HepG2 (cell line): Measurements from ENCODE around the gene SEMA4B. TPM values are rescaled to one million over a fixed set of nuclear protein-coding genes. Genes with fewer than 3 reads are reported as not detected.

Experiments
- AHDC1 ChIP-seq: sonication (generic); formaldehyde crosslinking; IDR thresholded peaks from 2 replicates; pipeline ENCODE4 v1.5.1; 2020; ENCODE audit warnings: mild to moderate bottlenecking, missing genetic modification reagents, borderline replicate concordance
- ATF3 ChIP-seq: sonication (generic); formaldehyde crosslinking; IDR thresholded peaks from 2 replicates; pipeline ENCODE4 v1.4.0; 2020; ENCODE audit warnings: missing genetic modification reagents
- DNMT1 ChIP-seq: sonication (generic); formaldehyde crosslinking; IDR thresholded peaks from 2 replicates; pipeline ENCODE4 v1.5.1; 2020; ENCODE audit warnings: mild to moderate bottlenecking, missing genetic modification reagents
- HIC2 ChIP-seq: sonication (generic); formaldehyde crosslinking; IDR thresholded peaks from 2 replicates; pipeline ENCODE4 v1.9.0; 2022; ENCODE audit warnings: low read depth, missing genetic modification reagents
- KLF12 ChIP-seq: sonication (generic); formaldehyde crosslinking; IDR thresholded peaks from 2 replicates; pipeline ENCODE4 v1.4.0; 2020; ENCODE audit warnings: missing genetic modification reagents, borderline replicate concordance
- PCBP1 ChIP-seq: fragments of 200-400 bp; formaldehyde crosslinking; IDR thresholded peaks from 2 replicates; pipeline ENCODE4 v1.6.1; 2017; ENCODE audit warnings: mild to moderate bottlenecking, low read depth, low read length, borderline replicate concordance
- REST ChIP-seq, 2 experiments: IDR thresholded peaks; 2 replicates each; pipeline ENCODE4 v1.6.1; 2011 to 2012; ENCODE audit warnings: low read length in 2 of 2, borderline replicate concordance in 1 of 2, low read depth in 1 of 2, mild to moderate bottlenecking in 1 of 2, moderate library complexity in 1 of 2
- RXRA ChIP-seq: sonication (generic); formaldehyde crosslinking; IDR thresholded peaks from 2 replicates; pipeline ENCODE4 v1.5.1; 2020; ENCODE audit warnings: missing genetic modification reagents
- SMC3 ChIP-seq: IDR thresholded peaks from 2 replicates; pipeline ENCODE4 v1.6.1; 2011; ENCODE audit warnings: low read length, improper control_type of control experiment
- TFDP2 ChIP-seq: sonication (generic); formaldehyde crosslinking; IDR thresholded peaks from 2 replicates; pipeline ENCODE4 v1.4.0; 2020; ENCODE audit warnings: missing genetic modification reagents
- ZBTB20 ChIP-seq: sonication (generic); formaldehyde crosslinking; IDR thresholded peaks from 2 replicates; pipeline ENCODE4 v1.8.1; 2023; ENCODE audit warnings: missing genetic modification reagents, low read depth, mild to moderate bottlenecking, borderline replicate concordance
- ZNF234 ChIP-seq: sonication (generic); formaldehyde crosslinking; conservative IDR thresholded peaks from 2 replicates; pipeline ENCODE4 v1.5.1; 2020; ENCODE audit warnings: mild to moderate bottlenecking, missing genetic modification reagents
- ZNF382 ChIP-seq: sonication (generic); formaldehyde crosslinking; IDR thresholded peaks from 2 replicates; pipeline ENCODE4 v1.5.0; 2020; ENCODE audit warnings: missing genetic modification reagents, mild to moderate bottlenecking, borderline replicate concordance
- ZNF441 ChIP-seq: sonication (generic); formaldehyde crosslinking; IDR thresholded peaks from 2 replicates; pipeline ENCODE4 v1.7.0; 2021; ENCODE audit warnings: missing genetic modification reagents, borderline replicate concordance
- ZNF501 ChIP-seq: sonication (generic); formaldehyde crosslinking; IDR thresholded peaks from 2 replicates; pipeline ENCODE4 v1.5.1; 2020; ENCODE audit warnings: mild to moderate bottlenecking, moderate library complexity, missing genetic modification reagents
- polyA plus RNA-seq, 8 experiments: library from polyadenylated mRNA; depleted of rRNA in 3 of 8; stranded (reverse) in 7 of 8; unstranded in 1 of 8; fragments of >200 nt; fragmentation: Illumina TruSeq in 4 of 8; extraction: Trizol in 4 of 8; gene quantifications; 2 replicates each; pipeline versions ENCODE4 v1.2.1 to v1.2.3, GENCODE V29; 2011 to 2016; ENCODE audit warnings: low read depth in 4 of 8, missing spikeins in 1 of 8, mixed read lengths in 1 of 8; ENCODE audit not compliant: insufficient read depth in 1 of 8
- total RNA-seq, 5 experiments: library from RNA; depleted of rRNA; stranded (reverse); fragments of >200 nt; fragmentation: Illumina TruSeq; extraction: Trizol; gene quantifications; 2 replicates each; pipeline ENCODE4 v1.2.3, GENCODE V29; 2016; ENCODE audit warnings: low read depth in 1 of 5

Gene SEMA4B
- total and polyA plus RNA-seq, 2 of the 13 experiments (the other 11 are each of a cell fraction or from before 2014, with no cell fraction given) = 2.1 to 17.0 TPM

- TF ChIP-seq ATF3 (peak; percentile 7; the same call in 1 of the 2 replicates), KLF12 (CRISPR knock-in tag) (0 out of 2 replicates have a peak, but pooled peaks have one; percentile 61), ZNF382 (CRISPR knock-in tag) (no peak), HIC2 (peak; percentile 78), SMC3 (no peak; the same call in 1 of the 2 replicates), DNMT1 (CRISPR knock-in tag) (no peak), PCBP1 (no peak), ZNF501 (CRISPR knock-in tag) (peak; percentile 79), ZNF441 (CRISPR knock-in tag) (peak; percentile 71; the same call in 1 of the 2 replicates), RXRA (CRISPR knock-in tag) (peak; percentile 75), ZNF234 (0 out of 2 replicates have a peak, but pooled peaks have one; percentile 45), ZBTB20 (CRISPR knock-in tag) (peak; percentile 47; the same call in 1 of the 2 replicates), AHDC1 (peak; percentile 10; the same call in 1 of the 2 replicates), REST (IDR thresholded peaks at IDR 0.05; ENCODE audit: borderline replicate concordance in 1 of 2, low read depth in 1 of 2, low read length in 2 of 2) (no peak), TFDP2 (CRISPR knock-in tag) (peak; percentile 35; the same call in 1 of the 2 replicates)
These were observed 32.4 kb downstream of the SEMA4B start, which contains the start of gene CIB1 (continued) for GRCh38 chr15:90233387-90234095.
